CD1c-positive myeloid dendritic cell (primary cell): Measurements from ENCODE around the gene ZNF180.
"Not testable (repeated sequence)": the region's sequence is repeated elsewhere in the genome, so short reads cannot be mapped to it uniquely, and the experiment has no call there.

Source experiments
- DNase-seq: peaks from one replicate; pipeline ENCODE4 v3.0.0-alpha.2; 2016; ENCODE audit errors: extremely low spot score

Gene ZNF180

DNA sequence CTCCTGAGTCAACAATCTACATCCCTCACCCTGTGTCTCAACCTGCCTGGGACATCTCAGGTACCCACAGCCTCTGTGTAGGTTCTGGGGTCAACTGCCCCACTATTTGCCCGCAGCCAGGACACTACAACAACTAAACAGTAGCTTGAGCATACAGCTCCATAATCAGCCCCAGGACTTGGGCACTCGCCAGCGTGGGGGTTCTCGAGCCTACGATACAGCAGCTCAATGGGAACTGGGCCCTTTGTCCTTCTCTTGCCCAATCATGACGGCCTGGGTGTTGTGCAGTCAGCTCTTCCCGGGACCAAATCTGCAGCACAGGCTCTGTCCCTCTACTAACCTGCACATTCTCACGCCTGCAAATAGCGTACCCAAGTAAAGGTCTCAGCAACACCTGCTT, 1.3 kb downstream of the ZNF180 start:
- no peak for DNase-seq

GRCh38 chr19:44496711-44497110, 3.6 kb downstream of the ZNF180 start:
- DNase-seq, result no peak

DNA sequence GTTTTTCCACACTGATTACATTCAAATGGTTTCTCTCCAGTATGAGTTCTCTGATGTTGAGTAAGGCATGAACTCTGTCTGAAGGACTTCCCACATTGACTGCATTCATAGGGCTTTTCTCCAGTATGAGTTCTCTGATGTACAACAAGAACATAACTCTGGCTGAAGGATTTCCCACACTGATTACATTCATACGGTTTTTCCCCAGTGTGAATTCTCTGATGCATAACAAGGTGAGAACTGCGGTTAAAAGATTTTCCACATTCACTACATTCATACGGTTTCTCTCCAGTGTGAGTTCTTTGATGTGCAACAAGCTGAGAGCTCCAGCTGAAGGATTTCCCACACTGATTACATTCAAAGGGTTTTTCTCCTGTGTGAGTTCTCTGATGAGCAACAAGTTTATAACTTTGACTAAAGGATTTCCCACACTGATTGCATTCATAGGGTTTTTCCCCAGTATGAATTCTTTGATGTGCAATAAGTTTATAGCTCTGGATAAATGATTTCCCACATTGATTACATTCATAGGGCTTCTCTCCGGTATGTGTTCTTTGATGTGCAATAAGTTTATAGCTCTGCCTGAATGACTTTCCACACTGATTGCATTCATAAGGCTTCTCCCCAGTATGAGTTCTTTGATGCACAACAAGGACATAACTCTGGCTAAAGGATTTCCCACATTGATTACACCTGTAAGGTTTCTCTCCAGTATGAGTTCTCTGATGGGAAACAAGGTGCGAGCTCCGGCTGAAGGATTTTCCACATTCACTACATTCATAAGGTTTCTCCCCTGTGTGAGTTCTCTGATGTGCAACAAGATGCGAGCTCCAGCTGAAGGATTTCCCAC, 23.5 kb downstream of the ZNF180 start:
- DNase-seq, result peak; percentile 11

DNA sequence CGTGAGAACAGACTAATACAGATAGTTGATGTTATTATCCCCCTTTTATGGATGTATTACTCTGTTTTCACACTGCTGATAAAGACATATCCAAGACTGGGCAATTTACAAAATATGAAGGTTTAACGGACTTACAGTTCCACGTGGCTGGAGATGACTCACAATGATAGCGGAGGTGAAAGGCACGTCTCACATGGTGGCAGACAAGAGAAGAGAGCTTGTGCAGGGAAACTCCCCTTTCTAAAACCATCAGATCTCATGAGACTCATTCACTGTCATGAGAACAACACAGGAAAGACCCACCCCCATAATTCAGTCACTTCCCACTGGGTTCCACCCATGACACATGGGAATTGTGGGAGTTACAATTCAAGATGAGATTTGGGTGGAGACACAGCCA, 31.6 kb downstream of the ZNF180 start:
- not testable (repeated sequence) for DNase-seq

- DNase-seq, result not testable (repeated sequence)
Observed at GRCh38 chr19:44462600-44463286, 37.6 kb downstream of the ZNF180 start.

GRCh38 chr19:44456016-44456415, 44.3 kb downstream of the ZNF180 start:
- not testable (repeated sequence) for DNase-seq

GRCh38 chr19:44455100-44455499, 45.2 kb downstream of the ZNF180 start:
- DNase-seq, result no peak

- no peak for DNase-seq
Observed at GRCh38 chr19:44452367-44452766, 48.0 kb downstream of the ZNF180 start.

DNA sequence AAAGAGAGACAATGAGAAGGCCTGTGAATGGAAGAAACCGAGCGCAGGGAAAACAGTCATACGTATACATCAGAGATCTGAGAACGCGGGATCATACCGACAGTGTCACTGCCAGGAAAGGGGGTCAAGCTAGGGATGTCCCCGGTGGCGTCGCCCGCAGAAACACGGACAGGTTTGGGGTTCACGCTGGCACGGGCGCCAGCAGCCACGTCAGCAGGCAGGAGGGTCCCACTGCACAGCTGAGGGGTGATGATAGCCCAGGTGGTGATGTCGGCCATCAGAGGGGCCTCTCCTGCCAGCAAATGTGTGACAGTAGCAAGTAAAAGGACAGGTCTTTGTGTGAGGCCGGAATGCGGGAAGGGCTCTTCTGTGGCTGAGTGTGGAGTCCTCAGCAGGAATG, 48.6 kb downstream of the ZNF180 start:
- no peak for DNase-seq

DNA sequence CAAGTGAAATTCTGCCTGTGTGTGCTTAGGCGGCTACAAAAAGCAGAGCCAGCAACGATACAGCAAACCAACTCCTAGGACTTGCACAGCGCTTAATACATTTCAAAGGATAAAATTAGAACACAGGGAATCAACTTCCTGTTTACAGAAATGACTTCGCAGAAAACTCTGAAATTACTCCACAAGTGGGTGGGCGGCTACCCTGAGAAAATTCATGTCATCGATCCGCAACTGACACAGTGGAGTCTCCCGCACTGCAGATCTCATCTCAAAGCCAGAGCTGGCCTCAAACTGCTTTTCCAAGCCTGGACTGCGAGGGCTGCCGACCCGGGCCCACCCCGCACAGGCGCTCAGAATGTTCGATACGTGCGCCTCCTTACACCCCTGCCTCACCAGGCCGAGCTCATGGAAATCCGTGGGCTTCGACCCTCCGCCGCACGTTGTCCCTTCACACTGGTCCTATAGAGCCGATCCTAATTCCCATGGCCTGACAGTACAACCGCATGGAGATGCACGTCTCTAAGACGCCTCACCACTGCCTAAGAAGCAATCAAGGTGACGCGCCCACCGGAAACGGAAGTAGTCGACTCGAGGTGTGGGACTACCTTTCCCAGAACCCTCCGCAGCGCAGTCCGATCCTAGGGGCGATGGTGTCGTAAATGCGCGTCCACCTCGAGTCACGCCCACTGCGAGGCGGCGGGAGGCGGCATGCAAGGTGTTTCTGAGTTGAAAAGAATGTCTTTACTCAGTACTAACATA, 52.2 kb downstream of the ZNF180 start, which contains the start of gene ZNF229:
ZNF229 (minus strand) TSS at position 557 of the 759 bp plus-strand sequence. CDS start 5,625 bp downstream, outside the sequence.
- peak; percentile 72 for DNase-seq

DNA sequence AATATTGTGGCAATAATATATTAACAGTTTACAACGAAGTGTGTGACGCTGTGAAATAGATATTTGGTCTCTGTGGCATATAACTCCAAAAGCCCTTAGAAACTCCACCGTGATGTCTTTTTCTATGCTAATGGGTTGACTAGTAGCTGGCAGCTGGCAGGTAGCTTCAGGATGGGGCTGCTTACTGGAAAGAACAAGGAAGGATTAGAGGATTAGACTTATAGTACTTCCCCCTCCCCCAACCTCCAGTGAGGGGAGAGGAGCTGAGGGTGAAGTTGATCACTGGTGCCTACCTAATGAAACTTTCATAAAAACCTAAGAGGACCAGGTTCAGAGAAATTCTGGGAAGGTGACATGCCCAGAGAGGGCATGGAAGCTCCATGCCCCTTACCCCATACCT, 61.9 kb downstream of the ZNF180 start:
- DNase-seq, result no peak

DNA sequence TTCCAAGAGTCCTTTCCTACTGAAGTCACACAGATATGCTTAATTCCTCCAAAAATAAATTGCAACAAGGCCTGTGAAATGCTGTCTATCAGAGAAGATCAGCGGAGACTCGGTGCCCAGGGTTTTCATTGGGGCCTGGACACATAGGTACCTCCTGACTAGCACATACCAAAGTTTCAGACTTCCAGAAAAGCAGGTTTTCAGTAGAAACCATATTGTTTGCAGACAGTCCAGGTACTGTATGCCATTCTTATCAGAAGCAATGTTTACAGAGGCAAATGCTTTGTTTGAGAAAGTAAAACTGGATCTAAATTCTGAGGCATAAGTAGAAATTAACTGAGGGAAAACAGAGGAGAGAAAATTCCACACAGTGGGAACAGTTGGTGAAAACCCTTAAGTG, 64.9 kb downstream of the ZNF180 start:
- no peak for DNase-seq

DNA sequence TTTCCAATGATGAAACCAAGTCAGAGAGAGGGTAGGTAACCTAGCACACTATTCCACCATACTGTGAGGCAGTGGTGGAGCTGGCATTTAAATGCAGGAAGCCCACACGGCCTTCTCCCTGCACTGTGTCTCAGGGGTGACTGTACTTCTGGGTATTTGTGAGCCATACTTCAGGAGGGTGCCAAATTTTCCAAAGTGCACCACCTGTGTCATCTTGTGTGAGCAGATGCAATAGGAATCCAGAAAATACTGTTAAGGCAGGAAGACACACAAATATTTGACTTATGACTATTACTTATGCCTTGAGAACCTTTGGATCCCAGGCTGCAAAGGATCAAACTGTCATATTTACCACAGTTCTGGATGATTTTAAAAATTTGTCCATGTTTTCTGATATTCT, 69.4 kb downstream of the ZNF180 start:
- DNase-seq, result no peak
